SK-N-SH (cell line): Measurements from ENCODE around the gene FBXW8.

Experiments
- IRF3 ChIP-seq: fragments of 150-350 bp; IDR thresholded peaks from 2 replicates; pipeline ENCODE4 v1.6.1; 2016; ENCODE audit warnings: mild to moderate bottlenecking, low read depth, low read length
- NRF1 ChIP-seq: IDR thresholded peaks from 2 replicates; pipeline ENCODE4 v1.6.1; 2012; ENCODE audit warnings: low read depth, mild to moderate bottlenecking, low read length
- YY1 ChIP-seq: IDR thresholded peaks from 2 replicates; pipeline ENCODE4 v1.4.0; 2012; ENCODE audit warnings: low read depth, mild to moderate bottlenecking

- TF ChIP-seq IRF3: no peak
- no peak for TF ChIP-seq YY1
- no peak for TF ChIP-seq NRF1
Measured at GRCh38 chr12:117032593-117033381, 122.0 kb downstream of the FBXW8 start.
